CD4-positive, alpha-beta T cell treated with Interleukin-4 for 4 hours (primary cell): Measurements from ENCODE around the gene ARHGEF11.

Source experiments
- DNase-seq: peaks from one replicate; pipeline ENCODE4 v3.0.0-alpha.2; 2020

Gene ARHGEF11

DNA sequence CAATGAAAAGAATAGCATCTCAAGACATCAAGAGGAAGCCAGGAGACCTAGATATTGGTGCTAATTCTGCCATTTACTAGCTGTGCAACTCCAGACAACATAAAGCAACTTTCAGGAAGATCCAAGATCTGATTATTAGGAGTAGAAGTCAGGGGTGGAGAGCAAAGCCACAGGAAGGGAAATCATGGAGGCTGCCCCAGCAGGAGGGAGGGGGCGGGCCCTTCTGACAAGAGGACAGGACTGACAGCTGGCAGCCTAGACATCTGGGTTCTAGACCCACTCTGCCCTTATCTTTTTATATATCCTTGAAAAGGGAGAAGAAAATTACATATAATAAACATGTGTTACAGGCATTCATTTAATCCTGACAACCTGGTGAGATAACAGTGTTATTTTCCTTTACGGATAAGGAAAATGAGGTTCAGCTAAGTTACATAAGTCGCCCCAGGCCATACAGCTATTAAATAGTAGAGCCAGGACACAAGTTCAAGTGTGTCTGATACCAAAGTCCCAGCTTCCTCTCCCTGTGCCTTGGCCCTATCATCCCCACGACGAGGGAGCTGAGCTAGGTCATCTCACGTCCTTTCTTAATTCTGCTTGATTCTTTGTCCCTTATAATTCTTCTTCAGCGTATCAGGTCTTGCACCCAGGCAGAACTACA is 46.6 kb downstream of the ARHGEF11 start:
- DNase-seq = no peak

DNA sequence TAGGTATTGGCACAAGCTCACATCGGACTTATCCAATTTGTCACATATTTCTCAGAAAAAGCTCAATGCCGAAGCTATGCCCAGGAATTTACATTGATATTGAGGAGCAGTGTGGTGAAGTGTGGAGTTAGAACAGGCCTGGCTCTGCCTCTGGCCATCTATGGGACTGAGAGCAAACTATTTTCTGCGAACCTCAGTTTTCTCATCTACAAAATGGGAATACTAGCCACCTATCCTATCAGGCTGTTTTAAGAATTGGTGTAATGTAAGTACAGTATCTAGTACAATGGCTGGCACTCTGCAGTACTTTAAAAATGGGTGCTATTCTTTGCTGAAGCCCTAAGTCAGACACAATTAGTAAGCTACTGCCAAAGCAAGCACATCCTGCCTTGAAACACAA is 47.2 kb downstream of the ARHGEF11 start:
- no peak for DNase-seq

DNA sequence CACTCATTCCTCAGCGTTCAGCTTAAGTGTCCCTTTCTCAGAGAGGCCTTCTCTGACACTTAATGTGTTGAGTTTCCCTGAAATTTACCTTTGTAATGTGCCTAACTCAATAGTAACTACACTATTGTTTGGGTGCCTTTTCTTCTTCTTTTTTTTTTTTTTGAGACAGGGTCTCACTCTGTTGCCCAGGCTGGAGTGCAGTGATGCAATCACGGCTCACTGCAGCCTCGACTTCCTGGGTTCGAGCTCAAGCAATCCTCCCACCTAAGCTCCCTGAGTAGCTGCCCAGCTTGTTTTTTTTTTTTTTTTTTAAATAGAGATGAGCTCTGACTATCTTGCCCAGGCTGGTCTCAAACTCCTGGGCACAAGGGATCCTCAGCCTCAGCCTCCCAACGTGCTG is 50.1 kb downstream of the ARHGEF11 start:
- no peak for DNase-seq

DNA sequence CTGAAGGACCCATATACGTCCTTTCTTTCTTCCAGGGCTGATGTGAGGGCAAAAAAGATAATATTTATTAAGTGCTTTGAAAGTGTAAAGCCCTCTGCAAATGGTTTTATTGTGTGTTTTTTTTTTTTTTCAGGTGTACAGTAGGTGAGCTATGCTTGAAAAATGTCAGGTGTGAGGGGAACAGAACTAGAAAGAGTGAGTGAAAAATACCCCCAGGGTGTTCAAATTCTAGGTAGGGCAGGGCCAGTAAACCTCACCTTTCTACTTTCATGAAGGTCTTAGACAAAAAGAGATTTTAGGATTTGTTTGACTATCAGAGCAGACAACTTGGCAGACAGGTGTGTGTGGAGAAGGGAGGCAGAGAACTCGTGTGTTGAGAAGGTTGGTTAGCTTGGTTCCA is 51.3 kb downstream of the ARHGEF11 start:
- DNase-seq = no peak

DNA sequence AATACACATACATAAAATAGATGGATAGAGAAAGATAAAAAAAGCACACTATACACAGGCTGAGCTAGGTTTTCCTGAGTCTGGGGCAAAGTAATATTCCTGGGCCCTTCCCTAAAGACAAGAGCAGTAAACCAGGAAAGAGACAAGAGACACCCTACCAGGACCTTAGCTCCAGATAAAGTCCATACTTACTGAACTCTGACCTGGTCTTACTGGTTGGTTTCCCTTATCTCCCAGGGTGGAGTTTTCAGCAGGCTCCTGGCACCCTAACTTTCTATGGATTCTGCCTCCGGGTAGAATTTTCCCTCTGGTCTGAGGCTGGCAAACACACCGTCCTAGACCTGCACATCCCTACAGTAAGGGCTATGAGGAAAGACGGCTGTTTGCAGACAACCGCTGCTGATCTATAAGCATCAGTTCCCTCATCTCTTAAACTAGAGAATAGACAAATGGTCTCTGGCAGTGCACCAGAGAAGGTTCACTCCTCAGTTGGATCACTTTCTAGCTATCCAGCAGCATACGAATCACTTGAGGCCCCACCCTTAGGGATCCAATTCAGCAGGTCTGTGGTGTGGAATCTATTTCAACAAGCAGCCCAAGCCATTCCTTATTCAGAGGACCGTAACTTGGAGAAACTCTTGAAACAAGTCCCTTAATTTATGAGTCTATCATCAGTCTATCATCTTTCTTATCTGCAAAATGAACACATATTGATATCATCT is 52.0 kb downstream of the ARHGEF11 start:
- DNase-seq = no peak

DNA sequence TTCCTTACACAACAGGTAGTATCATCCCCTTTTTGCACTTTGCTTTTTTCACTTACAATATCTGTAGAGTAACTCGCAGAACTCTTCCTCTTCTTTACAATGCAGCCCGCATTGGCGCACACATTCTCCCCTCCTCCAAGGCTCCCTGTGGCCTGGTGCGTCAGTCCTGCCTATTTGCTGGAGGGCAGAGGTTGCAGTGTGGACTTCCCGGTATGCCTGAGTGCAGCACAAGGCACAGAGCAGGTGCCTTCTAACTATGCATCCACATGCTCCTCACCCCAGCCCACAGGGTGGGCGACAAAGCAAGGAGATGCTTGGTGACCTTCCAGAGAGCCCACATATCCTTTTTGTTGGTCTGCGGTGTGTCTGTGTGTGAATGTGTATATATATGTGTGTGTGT is 53.3 kb downstream of the ARHGEF11 start:
- no peak for DNase-seq

DNA sequence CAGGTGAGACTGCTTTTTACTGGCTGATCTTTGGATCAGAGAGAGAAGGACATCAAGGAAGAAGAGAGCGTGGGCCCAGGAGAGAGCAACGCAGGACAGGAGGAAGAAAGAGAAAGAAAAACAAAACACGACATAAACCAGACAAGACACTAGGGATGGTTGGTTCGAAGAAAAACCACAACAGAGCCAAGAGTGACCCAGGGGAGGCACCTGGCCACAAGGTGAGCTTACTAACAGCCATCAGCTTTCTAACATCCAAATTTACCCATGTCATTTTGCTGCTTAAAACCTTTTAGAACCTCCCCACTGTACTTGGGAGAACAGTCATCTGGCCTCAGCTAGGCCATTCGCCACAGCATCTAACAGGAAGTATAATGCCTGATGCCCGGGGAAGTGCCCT is 57.8 kb downstream of the ARHGEF11 start:
- DNase-seq = no peak

DNA sequence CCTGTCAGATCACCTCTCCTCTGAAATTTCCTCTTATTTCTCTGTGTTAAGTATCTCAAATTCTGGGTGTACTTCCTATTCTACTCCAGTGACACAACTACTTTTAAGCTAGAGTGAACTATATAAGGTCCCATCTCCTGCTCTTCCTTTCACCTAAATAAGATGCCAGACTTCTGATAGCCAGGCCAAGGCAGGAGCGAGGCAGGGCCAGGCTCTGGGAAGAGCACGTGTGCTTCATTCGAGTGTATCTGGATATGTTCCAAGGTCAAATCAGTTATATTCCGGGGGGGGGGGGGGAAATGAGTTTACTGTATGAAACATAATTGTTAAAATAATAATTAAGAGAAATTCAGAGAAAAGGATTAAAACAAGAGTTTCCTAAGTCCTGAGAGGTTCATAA is 65.0 kb downstream of the ARHGEF11 start:
- no peak for DNase-seq

DNA sequence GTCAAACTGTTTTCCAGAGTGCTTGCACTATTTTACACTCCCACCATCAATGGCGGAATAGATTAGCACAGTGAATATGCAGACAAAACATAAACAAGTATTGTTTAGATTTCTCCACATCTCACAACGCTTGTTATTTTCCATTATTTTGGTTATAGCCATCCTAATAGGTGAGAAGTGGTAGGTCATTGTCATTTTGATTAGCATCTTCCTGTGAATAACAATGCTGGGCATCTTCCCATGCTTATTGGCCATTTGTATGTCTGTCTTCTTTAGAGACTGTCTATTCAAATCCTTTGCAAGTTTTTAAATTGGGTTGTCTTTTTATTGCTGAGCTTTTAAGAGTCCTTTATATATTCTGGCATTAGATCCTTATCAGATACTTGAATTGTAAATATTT is 70.5 kb downstream of the ARHGEF11 start:
- no peak for DNase-seq

DNA sequence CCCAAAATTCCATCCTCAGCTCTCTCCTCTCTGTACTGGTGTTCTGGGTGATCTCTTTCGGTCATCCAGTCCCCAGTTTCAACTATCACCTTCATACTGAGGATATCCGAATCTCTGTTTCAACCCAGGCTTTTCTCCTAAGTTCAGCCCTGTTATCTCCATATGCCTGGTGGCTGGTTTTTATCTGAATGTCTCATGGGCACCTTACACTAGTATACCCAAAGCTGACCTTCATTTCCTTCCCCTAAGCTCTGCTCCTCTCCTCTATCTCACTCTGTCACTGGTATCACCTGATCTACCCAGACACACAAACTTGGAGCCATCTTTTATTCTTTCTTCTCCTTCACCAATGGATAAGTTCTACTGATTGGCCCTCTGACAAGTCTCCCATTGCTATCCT is 72.1 kb downstream of the ARHGEF11 start:
- DNase-seq = no peak

DNA sequence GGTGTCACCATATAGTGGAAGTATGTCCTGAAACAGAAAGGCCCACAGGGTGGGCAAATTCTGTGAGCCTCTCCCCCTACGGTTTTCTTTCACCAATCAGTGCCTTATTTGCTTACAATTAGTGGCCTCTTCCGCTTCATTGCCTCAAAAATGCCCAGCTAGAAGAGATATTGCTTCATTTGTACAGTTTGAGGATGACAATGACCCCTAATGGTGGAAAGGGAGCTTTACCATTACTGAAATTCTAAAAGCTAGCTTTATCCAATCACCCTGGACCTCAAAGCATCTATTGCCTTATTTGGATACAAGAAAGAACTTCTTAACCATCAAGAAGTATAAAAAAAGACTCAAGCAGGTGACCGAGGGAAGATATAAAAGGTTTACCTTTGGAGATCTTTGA is 75.5 kb downstream of the ARHGEF11 start:
- peak; percentile 2 for DNase-seq

DNA sequence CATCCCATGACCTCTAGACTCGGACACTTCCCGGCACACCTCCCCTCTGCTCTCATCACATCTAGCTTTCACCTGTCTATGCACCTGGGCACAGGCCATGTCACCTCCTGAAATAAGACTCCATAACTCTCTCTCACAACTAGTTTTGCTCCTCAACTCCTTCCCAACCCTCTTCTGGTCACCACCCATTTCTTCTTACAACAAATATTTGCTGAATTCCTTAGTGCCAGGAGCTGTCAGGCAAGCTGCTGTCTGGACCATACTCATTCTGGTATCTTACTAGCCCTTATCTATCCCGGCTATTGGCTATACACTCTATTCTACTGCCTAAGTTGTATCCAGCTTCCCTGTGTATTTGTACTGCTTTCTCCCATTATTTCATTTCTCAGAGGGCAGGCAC is 76.0 kb downstream of the ARHGEF11 start:
- no peak for DNase-seq

DNA sequence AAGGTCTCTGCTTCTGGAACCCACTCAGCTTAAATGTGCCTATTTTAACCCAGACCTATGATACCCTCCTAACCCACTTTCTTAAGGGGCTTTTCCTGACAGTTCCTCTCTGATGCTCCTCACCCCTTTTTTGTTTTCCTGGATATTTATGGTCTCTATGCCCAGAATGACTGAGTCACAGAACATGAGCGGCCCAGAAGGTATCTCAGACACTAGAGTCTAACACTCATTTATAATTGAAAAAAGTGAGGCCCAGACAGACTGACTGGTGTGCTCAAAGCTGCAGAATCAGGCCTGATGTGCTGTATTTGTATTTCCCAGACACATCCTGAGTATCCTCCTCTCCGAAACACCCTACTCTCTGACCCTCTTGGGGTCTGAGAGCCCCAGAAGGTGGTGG is 81.1 kb downstream of the ARHGEF11 start:
- DNase-seq = no peak

DNA sequence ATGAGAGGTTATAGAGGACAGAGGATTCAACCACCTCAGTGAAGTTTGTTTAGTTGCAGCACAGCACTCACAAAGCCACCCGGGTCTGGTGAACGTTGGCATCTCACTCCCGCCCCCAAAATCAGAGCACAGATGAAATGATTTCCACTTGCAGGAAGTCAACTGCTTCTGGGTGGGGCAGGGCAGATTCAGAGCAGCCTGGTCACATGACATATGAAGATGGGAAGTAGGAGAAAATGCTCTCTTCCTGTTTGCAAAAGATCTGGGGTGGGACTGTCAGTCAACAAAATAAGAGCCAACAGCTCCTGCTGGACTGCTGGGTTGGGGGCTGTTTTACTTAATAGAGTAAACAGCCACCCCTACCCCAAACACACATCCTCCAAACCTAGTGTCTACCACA is 81.9 kb downstream of the ARHGEF11 start:
- DNase-seq = peak; percentile 50

DNA sequence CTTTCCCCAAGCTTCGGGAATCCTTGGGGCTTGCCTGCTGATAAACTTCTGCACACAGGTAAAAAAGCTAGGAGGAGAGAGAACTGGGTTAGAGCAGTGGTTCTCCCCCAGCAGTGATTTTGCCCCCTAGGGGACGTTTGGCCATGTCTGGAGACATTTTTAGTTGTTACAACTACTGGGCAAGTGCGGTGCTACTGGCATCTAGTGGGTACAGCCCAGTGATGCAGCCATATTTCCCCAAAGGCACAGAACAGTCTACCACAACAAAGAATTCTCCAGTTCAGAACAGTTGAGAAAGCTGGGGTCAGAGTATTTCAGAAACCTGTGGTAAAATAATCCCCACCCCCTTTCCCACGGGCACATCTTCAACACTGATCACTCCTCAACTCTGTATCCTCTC is 83.8 kb downstream of the ARHGEF11 start:
- DNase-seq = peak; percentile 27

DNA sequence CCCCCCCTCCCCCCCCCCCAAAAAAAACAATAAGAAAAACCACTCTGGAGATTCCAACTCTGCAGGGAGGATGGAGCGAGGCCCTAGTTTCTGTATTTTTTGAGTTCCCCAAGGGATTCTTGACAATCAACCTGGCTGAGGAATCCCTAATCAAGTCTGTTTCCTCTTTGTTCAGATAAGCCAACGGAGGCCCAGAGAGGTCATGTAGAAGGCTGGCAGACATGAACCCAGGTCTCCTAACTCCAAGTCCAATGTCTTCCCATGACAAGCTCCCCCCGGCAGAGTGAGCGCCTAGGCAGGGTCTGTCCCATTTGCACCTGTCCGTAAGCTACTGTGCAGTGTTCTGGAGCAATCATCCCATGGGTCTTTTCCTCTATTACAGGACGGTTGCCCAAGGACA is 85.6 kb downstream of the ARHGEF11 start:
- DNase-seq = no peak

DNA sequence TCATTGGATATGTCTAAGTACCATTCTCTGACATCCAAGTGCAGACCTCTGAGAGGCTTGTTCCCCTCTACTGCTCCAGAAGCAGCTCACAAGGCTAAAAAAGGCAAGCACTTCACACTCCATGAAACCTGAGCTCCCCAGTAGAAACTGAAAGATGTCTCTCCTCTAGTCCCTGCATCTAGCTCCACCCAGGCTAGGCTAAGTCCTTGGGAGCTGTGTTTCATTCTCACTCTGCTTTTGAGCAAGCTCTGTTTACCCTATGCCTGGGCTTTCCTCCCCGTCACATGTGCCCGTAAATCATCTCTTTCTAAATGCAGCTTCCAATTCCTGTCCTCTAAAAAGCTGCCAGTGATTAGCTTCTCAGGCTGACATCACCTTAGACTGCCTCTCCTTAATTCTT is 86.1 kb downstream of the ARHGEF11 start:
- DNase-seq = no peak

DNA sequence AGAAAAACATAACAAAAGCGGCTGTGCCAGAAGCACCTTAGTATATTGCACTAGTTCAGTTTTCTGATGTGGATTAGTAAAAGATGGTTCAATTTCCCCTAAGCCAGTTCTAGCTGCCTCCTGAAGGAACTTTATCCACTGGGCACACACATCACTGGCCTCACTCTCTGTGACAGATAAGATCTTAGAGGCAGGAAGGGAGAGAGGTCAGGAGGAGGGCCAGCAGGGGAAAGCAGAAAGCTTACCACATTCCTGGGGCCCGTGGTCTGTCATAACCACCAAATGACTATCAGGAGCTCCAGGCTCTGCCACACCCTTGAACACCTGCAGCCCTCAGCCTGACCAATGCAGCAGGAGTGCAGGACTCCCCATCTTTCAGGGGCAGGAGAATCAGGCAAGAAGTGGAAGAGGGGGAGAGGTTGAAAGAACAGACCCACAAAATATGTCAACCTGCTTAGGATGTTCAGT is 87.3 kb downstream of the ARHGEF11 start:
- no peak for DNase-seq

DNA sequence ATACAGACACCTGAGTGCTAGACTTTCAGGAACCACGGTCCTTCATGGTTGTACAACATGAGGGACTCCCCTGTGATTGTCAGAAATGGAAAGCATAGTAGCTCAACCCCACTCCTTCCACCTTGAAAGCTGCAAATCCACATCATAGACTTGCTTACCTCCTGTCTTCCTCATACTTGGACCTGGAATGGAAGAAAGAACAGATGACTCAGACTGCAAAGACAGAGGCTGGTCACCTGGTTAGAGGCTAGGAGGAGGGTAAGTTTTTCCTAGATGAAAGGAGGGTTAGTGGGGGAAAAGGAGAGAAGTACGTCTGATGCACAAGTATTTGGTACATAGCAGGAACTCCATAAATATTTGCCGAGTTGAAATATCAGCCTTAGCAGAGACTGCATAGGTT is 87.9 kb downstream of the ARHGEF11 start:
- no peak for DNase-seq

DNA sequence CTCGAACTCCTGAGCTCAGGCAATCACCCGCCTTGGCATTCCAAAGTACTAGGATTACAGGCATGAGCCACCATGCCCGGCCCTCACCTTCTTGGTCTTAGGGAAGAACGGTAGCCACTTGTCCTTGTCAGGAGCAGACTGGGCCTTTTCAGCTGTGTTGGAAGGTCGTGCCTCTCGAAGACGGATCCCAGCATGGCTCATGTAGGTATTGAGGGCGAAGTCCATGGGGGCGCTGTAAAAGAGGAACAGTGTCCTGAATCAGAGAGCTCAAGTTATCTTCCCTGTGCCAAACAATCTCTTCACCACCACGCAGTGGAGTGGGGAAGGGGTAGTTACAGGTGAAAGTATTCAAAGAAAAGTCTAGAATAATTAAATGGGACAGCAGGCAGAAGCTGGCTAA is 89.2 kb downstream of the ARHGEF11 start:
- no peak for DNase-seq

DNA sequence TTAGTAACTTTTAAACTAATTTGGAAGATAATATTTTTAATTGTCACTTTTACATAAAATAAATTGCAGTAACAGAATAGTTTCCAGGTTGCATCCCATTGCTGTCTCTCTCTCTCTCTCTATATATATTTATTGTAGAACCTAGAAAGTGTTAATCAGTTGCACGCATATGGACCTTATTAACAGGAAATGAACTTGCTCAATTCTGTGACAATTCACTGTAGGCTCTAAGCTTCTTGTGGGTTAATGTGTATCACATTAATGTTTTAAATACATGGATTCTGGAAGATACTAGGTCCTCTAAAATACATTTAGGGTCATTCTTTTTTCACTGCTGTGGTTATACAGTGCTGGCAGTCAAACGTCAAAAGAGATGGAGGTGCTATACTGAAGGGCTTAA is 92.0 kb downstream of the ARHGEF11 start:
- DNase-seq = no peak

DNA sequence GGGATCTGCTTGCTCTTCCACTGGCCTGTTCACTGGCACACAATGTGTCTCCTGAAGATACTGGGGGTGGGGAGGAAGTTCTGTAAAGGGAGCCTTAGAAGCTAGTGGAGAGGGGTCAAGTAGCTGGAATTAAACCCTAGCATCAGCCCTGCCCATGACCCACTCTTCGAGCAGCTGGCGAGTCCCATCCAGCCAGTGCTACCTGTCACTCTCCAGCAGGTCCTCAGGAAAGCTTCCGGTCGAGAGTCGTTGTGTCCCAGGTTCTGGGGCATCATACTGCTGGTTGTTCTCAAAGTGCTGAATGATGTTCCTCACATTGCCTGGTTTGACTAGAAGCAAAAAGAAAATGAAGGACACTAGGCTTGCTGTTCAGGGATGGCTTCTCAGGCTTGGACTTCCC is 94.2 kb downstream of the ARHGEF11 start:
- DNase-seq = no peak

DNA sequence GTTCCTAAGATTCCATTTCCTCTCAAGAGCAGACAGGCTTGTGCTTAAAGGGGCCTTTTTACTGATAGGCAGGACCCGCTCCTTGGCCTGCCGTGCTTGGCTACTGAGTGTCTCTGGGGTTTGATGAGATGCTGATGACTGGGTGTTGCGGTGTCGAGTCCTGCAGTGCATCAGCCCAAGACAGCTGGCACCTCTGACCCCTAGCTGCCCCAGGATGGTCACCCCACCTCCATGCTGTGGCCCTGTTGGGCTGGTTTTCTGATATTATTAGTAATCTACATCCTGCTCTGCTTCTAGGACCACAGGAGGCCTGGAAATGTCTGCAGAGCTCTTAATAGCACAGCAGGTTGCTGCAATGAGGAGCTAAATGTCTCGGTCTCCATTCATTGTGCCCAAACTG is 96.4 kb downstream of the ARHGEF11 start:
- DNase-seq = no peak

DNA sequence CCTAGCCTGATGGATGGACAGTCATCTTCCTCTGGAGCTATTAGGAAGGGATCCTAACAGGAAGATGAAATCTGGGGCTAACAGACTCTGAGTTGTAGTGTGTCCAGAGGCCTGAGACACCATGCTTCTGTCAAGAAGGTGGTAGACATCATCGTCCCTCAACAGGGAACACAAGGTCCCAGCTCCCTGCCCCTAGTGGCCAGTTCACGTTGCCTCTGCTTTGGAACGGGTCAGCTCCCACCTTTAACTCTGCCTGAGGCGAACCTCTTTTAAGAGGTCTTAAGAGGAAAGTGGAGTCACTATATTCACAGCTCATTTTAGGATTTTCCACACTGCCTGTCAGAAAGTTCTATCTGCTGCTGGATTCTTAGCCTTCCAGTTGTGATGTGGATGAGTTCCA is 96.8 kb downstream of the ARHGEF11 start:
- no peak for DNase-seq
